HG03196 (cell line): ENCODE data around the gene UST.
"Not testable (repeated sequence)": the region's sequence is repeated elsewhere in the genome, so short reads cannot be mapped to it uniquely, and the experiment has no call there.

ENCODE experiments used
- ATAC-seq: cut with Tn5 transposase; IDR thresholded peaks from one replicate; pipeline ENCODE4 v1.9.1; 2021; ENCODE audit not compliant: unreplicated experiment

UST gene

GRCh38 chr6:148890652-148891404, 144.0 kb downstream of the UST start:
- no peak for ATAC-seq

- ATAC-seq, result no peak
Measured at GRCh38 chr6:148891405-148891783, 144.6 kb downstream of the UST start.

- ATAC-seq, result no peak
Measured at GRCh38 chr6:148892247-148892646, 145.4 kb downstream of the UST start.

- ATAC-seq, result no peak
Measured at GRCh38 chr6:148893073-148893472, 146.2 kb downstream of the UST start.

GRCh38 chr6:148893481-148893880, 146.7 kb downstream of the UST start:
- ATAC-seq, result no peak

- no peak for ATAC-seq
Measured at GRCh38 chr6:148898376-148899014, 151.7 kb downstream of the UST start.

GRCh38 chr6:148904896-148905870, 158.4 kb downstream of the UST start:
- ATAC-seq, result no peak

GRCh38 chr6:148905901-148906300, 159.1 kb downstream of the UST start:
- no peak for ATAC-seq

GRCh38 chr6:148906386-148906785, 159.6 kb downstream of the UST start:
- no peak for ATAC-seq

GRCh38 chr6:148907573-148907972, 160.7 kb downstream of the UST start:
- ATAC-seq, result no peak

- no peak for ATAC-seq
Measured at GRCh38 chr6:148912252-148912651, 165.4 kb downstream of the UST start.

GRCh38 chr6:148915810-148916209, 169.0 kb downstream of the UST start:
- ATAC-seq, result no peak

GRCh38 chr6:148916485-148916884, 169.7 kb downstream of the UST start:
- ATAC-seq, result not testable (repeated sequence)

- ATAC-seq, result no peak
Measured at GRCh38 chr6:148924226-148925012, 177.6 kb downstream of the UST start.

- no peak for ATAC-seq
Measured at GRCh38 chr6:148925701-148926100, 178.9 kb downstream of the UST start.

- no peak for ATAC-seq
Measured at GRCh38 chr6:148926478-148926877, 179.6 kb downstream of the UST start.

- ATAC-seq, result no peak
Measured at GRCh38 chr6:148927586-148927985, 180.8 kb downstream of the UST start.

- ATAC-seq, result no peak
Measured at GRCh38 chr6:148928811-148929210, 182.0 kb downstream of the UST start.

GRCh38 chr6:148932208-148932607, 185.4 kb downstream of the UST start:
- no peak for ATAC-seq

- ATAC-seq, result no peak
Measured at GRCh38 chr6:148932731-148933130, 185.9 kb downstream of the UST start.

- ATAC-seq, result no peak
Measured at GRCh38 chr6:148934539-148934938, 187.7 kb downstream of the UST start.
